AG08396 (cell line): ENCODE data around the gene ACER2.

Experiments used
- DNase-seq: peaks from one replicate; pipeline ENCODE4 v3.0.0; 2012; ENCODE audit warnings: low spot score, mixed read lengths

ACER2 gene

GRCh38 chr9:19456426-19456825, 47.6 kb downstream of the ACER2 start:
- DNase-seq = no peak

GRCh38 chr9:19456996-19457692, 48.3 kb downstream of the ACER2 start:
- peak; percentile 85 for DNase-seq

GRCh38 chr9:19457693-19458009, 48.8 kb downstream of the ACER2 start:
- no peak for DNase-seq

- no peak for DNase-seq
Measured at GRCh38 chr9:19460243-19460642, 51.4 kb downstream of the ACER2 start.

- no peak for DNase-seq
Measured at GRCh38 chr9:19461135-19461534, 52.3 kb downstream of the ACER2 start.

- DNase-seq = no peak
Measured at GRCh38 chr9:19464061-19464763, 55.4 kb downstream of the ACER2 start.

GRCh38 chr9:19464764-19465585, 56.2 kb downstream of the ACER2 start:
- peak; percentile 95 for DNase-seq

GRCh38 chr9:19465586-19466279, 56.9 kb downstream of the ACER2 start:
- DNase-seq = no peak

GRCh38 chr9:19466280-19466639, 57.5 kb downstream of the ACER2 start:
- no peak for DNase-seq

GRCh38 chr9:19469271-19469670, 60.5 kb downstream of the ACER2 start:
- no peak for DNase-seq

- DNase-seq = no peak
Measured at GRCh38 chr9:19470567-19470966, 61.8 kb downstream of the ACER2 start.

GRCh38 chr9:19470981-19471650, 62.3 kb downstream of the ACER2 start:
- DNase-seq = no peak

GRCh38 chr9:19471737-19472648, 63.2 kb downstream of the ACER2 start:
- peak; percentile 72 for DNase-seq

- DNase-seq = no peak
Measured at GRCh38 chr9:19473605-19474004, 64.8 kb downstream of the ACER2 start.

- no peak for DNase-seq
Measured at GRCh38 chr9:19479874-19480273, 71.1 kb downstream of the ACER2 start.

GRCh38 chr9:19480345-19480744, 71.5 kb downstream of the ACER2 start:
- no peak for DNase-seq

- DNase-seq = no peak
Measured at GRCh38 chr9:19481121-19481870, 72.5 kb downstream of the ACER2 start.

GRCh38 chr9:19481971-19482404, 73.2 kb downstream of the ACER2 start:
- DNase-seq = no peak

GRCh38 chr9:19484699-19485098, 75.9 kb downstream of the ACER2 start:
- DNase-seq = no peak

- DNase-seq = no peak
Measured at GRCh38 chr9:19485193-19485592, 76.4 kb downstream of the ACER2 start.
